ENCODE data around the gene IFNB1.

The IFNB1 gene

GRCh38 chr9:21077781-21078180 is at the start of gene IFNB1:
Gene IFNB1 (minus strand): TSS chr9:21077942. CDS start chr9:21077869, 73 bp downstream.
- in situ Hi-C loops (cut with MboI; ENCODE audit: low sequenced_read_pairs), result no loop called here

DNA sequence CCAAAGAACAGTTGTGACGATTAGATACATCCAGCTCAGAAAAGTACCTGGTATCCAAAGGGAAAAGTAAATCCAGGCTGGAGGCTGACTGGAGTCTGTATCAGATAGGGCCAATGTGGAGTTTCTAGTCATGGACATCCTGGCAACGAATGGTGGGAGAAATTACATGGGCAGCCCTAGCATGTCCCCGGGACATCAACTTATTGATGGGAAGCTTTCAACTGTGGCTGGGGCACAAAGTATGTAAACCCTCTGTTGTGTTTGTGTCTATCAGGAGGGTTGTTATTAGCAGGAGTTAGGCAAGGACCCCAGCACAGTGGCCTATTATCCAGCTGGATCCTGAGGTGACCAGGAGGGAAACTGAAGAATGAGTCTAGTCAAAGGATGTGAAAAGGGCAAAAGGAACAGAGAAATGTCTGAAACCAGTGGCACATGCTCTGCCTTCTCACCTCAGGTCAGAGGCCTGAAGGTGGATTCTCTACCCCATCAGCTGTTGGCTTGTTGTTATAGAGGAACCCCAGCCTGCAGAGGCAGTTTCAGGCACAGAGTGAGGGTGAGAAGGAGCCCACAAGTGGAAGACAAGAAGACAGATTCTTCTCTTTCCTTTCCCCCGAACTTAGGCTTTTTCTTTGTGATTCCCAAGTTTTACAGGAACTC is 44.0 kb upstream of the IFNB1 start:
- in situ Hi-C loops (cut with MboI; ENCODE audit: low sequenced_read_pairs), result no loop called here

GRCh38 chr9:21121079-21121478 is 43.3 kb upstream of the IFNB1 start:
- in situ Hi-C loops (cut with MboI; ENCODE audit: low sequenced_read_pairs), result no loop called here

GRCh38 chr9:21119093-21119770 is 41.5 kb upstream of the IFNB1 start:
- in situ Hi-C loops (cut with MboI; ENCODE audit: low sequenced_read_pairs), result no loop called here

DNA sequence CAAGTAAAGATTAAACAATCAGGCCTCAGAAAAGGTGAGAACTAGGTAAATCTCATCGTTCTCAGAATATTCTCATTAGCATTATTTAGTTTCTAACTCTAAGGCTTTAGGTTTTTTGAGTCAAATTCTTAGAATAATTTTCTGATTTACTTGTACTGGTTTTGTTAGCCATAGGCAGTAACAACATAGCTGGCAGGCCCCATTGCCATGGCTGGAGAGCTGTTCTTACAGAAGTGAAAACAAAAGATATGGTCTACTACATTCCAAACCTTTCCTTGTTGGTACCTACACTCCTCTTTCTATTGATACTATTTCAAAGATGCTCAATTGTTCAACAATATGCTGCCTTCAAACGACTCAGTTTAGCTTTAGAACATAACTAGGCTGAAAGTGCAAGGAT is 36.6 kb upstream of the IFNB1 start:
- in situ Hi-C loops (cut with MboI; ENCODE audit: low sequenced_read_pairs), result no loop called here

- in situ Hi-C loops (cut with MboI; ENCODE audit: low sequenced_read_pairs), result no loop called here
These were observed 33.2 kb upstream of the IFNB1 start for GRCh38 chr9:21110708-21111576.

GRCh38 chr9:21104787-21105186 is 27.0 kb upstream of the IFNB1 start:
- in situ Hi-C loops (cut with MboI; ENCODE audit: low sequenced_read_pairs), result no loop called here

DNA sequence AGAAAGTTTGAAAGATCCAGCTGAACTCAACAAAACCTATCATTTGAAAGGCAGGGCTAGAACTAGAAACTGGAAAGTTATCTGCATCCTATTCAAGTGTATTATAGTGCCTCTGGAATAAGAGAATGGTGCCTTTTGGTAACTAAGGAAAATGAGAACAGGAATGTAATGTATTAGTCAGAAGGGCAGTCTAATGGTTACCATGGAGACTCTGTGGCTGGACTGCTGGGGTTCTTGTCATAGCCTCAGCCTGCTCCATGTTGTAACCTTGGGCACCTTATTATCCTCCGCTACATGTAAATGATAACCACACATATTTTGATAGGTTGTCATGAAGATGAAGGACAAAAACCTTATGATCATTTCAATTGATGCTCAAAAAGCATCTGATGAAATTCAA is 24.6 kb upstream of the IFNB1 start:
- in situ Hi-C loops (cut with MboI; ENCODE audit: low sequenced_read_pairs), result no loop called here

DNA sequence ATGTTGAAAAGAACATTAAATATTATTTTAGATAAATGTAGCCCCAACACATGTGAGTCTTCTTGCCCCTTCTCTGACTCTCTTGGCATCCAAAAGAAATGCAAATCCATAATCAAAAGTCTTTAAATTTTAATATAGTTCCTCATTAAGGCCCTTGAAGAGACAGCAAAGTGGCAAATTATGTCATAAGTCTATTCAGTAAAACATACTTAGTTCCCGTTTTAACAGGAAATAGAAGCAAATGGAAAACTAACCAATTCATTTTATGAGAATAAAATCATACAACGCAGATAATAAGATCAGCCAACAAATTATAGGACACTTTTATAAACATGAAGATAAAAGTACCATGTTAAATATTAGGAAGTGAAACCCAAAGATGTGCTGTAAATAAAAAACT is 20.1 kb upstream of the IFNB1 start:
- in situ Hi-C loops (cut with MboI; ENCODE audit: low sequenced_read_pairs), result no loop called here

DNA sequence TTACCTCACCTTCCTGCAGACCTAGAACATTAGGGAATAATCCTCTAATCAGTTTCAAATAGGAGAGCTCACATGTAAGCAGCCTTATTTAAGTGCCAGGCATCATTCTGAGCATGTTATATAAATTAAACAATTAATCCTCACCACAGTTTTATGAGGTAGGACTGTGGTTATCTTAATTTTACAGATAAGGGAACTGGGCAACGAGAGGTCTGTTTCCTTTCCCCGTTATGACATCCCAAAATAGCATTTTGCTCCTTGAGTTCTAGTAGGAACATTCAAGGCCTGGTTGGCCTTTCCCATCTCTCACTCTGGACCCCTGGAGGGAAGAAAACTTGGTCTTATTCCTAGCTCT is 19.1 kb upstream of the IFNB1 start:
- in situ Hi-C loops (cut with MboI; ENCODE audit: low sequenced_read_pairs), result no loop called here

GRCh38 chr9:21096172-21096900 is 18.6 kb upstream of the IFNB1 start:
- in situ Hi-C loops (cut with MboI; ENCODE audit: low sequenced_read_pairs), result no loop called here

GRCh38 chr9:21095561-21095960 is 17.8 kb upstream of the IFNB1 start:
- in situ Hi-C loops (cut with MboI; ENCODE audit: low sequenced_read_pairs), result no loop called here

DNA sequence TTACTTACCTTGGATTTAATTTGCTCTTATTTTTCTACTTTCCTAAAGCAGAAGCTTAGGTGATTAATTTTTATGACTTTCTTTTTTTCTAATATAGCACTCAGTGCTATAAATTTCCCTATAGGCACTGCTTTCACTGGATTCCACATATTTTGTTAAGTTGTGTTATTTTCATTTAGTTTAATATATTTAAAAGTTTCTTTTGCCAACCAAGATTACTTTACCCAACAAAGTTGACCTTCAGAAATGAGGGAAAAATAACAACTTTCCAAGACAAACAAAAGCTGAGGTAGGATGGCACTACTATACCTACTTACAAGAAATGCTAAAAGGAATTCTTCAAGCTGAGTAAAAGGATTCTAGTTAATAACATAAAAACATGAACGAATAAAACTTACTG is 8.8 kb upstream of the IFNB1 start:
- in situ Hi-C loops (cut with MboI; ENCODE audit: low sequenced_read_pairs), result no loop called here

GRCh38 chr9:21085005-21085404 is 7.3 kb upstream of the IFNB1 start:
- in situ Hi-C loops (cut with MboI; ENCODE audit: low sequenced_read_pairs), result no loop called here

- in situ Hi-C loops (cut with MboI; ENCODE audit: low sequenced_read_pairs), result no loop called here
These were observed 6.6 kb upstream of the IFNB1 start for GRCh38 chr9:21084242-21084850.

- in situ Hi-C loops (cut with MboI; ENCODE audit: low sequenced_read_pairs), result no loop called here
These were observed 4.9 kb upstream of the IFNB1 start for GRCh38 chr9:21082671-21083070.

DNA sequence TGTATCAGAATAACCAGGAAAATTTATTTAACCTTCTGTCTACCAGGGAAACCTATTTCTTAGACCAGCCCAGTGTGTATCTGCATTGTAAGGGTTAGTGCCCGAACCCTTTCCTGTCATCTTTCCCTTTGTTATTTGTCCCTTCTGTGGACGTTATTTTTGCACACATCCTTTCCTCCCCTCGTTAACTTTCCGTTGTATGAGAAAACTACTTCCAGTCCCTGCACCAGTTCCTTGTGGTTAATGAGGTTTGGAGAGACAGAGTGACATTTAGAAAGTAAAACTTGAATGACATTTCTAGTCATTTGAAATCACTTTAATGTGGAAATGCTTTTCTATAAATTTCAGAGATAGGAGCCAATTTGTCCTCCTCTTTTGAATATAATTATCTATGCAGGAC is 4.3 kb upstream of the IFNB1 start:
- in situ Hi-C loops (cut with MboI; ENCODE audit: low sequenced_read_pairs), result no loop called here

DNA sequence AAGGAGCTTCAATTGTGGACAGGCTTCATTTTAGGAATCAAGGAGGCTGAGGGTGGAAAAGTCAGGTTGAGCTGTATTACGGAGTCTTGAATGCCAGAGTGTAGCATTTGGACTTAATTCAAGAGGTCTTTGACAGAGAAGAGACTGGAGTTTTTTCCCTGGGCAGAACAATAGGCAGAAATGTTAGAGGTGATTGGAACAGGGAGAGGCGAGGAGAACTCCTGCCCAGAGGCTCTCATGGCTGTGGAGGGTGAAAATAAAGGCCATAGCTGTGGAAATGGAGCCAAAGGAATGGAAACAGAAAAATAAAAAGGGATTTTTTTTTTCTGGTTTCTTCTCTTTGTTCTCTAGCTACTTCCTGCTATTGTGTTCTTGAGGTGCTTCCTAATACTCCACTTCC is 3.7 kb upstream of the IFNB1 start:
- in situ Hi-C loops (cut with MboI; ENCODE audit: low sequenced_read_pairs), result no loop called here

DNA sequence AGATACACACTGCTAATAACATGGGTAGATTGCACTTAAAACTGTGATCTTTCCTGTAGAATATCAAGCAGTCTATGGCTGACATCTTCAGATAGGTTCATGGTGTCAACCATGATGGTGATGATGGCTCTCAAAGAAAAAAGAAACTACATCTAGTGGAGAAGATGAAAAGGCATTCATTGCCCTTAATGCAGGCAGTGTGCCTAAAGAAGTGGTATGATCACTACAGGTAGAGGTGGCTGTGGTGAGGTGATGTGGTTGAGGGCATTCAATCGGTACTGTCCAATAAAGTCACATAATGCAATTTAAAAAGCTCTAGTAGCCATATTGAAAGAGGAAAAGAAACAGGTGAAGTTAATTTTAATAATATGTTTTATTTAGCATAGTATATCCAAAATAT is 3.1 kb upstream of the IFNB1 start:
- in situ Hi-C loops (cut with MboI; ENCODE audit: low sequenced_read_pairs), result no loop called here

GRCh38 chr9:21078702-21079101 is 960 bp upstream of the IFNB1 start:
- in situ Hi-C loops (cut with MboI; ENCODE audit: low sequenced_read_pairs), result no loop called here

- in situ Hi-C loops (cut with MboI; ENCODE audit: low sequenced_read_pairs), result no loop called here
These were observed 2.3 kb downstream of the IFNB1 start for GRCh38 chr9:21075484-21075883.
